PFSK-1 (cell line): Measurements from ENCODE around the gene NEK7.

Source experiments
- POLR2AphosphoS5 ChIP-seq: IDR thresholded peaks from 2 replicates; pipeline ENCODE4 v1.6.1; 2012; ENCODE audit warnings: low read depth, mild to moderate bottlenecking, control low read depth, low read length, moderate library complexity
- SIN3A ChIP-seq: IDR thresholded peaks from 2 replicates; pipeline ENCODE4 v1.6.1; 2012; ENCODE audit warnings: mild to moderate bottlenecking, low read length, moderate library complexity, borderline replicate concordance; ENCODE audit not compliant: insufficient read depth
- TAF1 ChIP-seq: IDR thresholded peaks from 2 replicates; pipeline ENCODE4 v1.6.1; 2012; ENCODE audit warnings: low read length, control low read depth, borderline replicate concordance; ENCODE audit not compliant: insufficient read depth
- TF ChIP-seq, protein P1 (sequence below), 2 experiments: IDR thresholded peaks; 2 replicates each; pipeline versions ENCODE4 v1.6.1 to v1.8.0; 2011 to 2012; ENCODE audit warnings: low read depth in 2 of 2, low read length in 2 of 2, control low read depth in 1 of 2, inconsistent platforms in 1 of 2, mild to moderate bottlenecking in 1 of 2, moderate library complexity in 1 of 2; ENCODE audit not compliant: insufficient read depth in 1 of 2

DNA sequence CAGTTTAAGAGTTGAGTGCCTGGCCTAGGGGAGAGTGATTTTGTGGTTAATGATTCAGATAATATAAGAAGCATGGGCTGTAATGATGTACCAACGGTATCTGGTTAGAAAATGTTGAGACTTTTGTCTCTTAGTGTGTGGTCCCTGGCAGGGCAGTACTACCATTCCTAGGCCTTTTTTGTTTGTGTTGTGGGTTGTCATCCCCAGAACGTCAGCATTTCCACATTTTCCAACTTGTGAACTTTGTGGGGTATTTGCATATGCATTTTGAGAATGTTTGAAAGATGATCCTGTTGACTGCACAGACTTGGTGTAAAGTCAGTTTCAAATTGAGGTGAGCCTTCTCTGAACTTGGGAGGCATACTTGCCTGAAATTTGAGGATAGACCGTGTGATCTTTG, 11.4 kb downstream of the NEK7 start:
- no peak for TF ChIP-seq TAF1
- TF ChIP-seq, protein P1, sequence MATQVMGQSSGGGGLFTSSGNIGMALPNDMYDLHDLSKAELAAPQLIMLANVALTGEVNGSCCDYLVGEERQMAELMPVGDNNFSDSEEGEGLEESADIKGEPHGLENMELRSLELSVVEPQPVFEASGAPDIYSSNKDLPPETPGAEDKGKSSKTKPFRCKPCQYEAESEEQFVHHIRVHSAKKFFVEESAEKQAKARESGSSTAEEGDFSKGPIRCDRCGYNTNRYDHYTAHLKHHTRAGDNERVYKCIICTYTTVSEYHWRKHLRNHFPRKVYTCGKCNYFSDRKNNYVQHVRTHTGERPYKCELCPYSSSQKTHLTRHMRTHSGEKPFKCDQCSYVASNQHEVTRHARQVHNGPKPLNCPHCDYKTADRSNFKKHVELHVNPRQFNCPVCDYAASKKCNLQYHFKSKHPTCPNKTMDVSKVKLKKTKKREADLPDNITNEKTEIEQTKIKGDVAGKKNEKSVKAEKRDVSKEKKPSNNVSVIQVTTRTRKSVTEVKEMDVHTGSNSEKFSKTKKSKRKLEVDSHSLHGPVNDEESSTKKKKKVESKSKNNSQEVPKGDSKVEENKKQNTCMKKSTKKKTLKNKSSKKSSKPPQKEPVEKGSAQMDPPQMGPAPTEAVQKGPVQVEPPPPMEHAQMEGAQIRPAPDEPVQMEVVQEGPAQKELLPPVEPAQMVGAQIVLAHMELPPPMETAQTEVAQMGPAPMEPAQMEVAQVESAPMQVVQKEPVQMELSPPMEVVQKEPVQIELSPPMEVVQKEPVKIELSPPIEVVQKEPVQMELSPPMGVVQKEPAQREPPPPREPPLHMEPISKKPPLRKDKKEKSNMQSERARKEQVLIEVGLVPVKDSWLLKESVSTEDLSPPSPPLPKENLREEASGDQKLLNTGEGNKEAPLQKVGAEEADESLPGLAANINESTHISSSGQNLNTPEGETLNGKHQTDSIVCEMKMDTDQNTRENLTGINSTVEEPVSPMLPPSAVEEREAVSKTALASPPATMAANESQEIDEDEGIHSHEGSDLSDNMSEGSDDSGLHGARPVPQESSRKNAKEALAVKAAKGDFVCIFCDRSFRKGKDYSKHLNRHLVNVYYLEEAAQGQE (IDR thresholded peaks at IDR 0.05; ENCODE audit: insufficient read depth in 1 of 2, low read depth in 2 of 2, low read length in 2 of 2) = no peak
- TF ChIP-seq POLR2AphosphoS5 = no peak
- TF ChIP-seq SIN3A = no peak
